LNCAP (cell line): ENCODE results near the gene DEPP1.

Experiments used
- CTCF ChIP-seq: fragments of 450-650 bp; IDR thresholded peaks from 2 replicates; pipeline ENCODE4 v1.5.1; 2017; ENCODE audit warnings: mild to moderate bottlenecking

DEPP1 gene

GRCh38 chr10:44933451-44934321 is 44.9 kb downstream of the DEPP1 start:
- TF ChIP-seq CTCF: no peak

- peak; percentile 98 for TF ChIP-seq CTCF
Measured at GRCh38 chr10:44932517-44933450, 45.8 kb downstream of the DEPP1 start.

- TF ChIP-seq CTCF: no peak
Measured at GRCh38 chr10:44931621-44932516, 46.7 kb downstream of the DEPP1 start.

- TF ChIP-seq CTCF: no peak
Measured at GRCh38 chr10:44930904-44931620, 47.5 kb downstream of the DEPP1 start.

- TF ChIP-seq CTCF: no peak
Measured at GRCh38 chr10:44929356-44930255, 49.0 kb downstream of the DEPP1 start.

- no peak for TF ChIP-seq CTCF
Measured at GRCh38 chr10:44928462-44928861, 50.1 kb downstream of the DEPP1 start.
